Measurements from ENCODE around the gene PADI4.

PADI4 gene

GRCh38 chr1:17412093-17412870, 104.3 kb downstream of the PADI4 start:
- Histone ChIP-seq H3K9me3 (ENCODE audit: control insufficient read depth, insufficient read depth, low read length) (no peaks in the 10 kb centered on the region), H3K27ac (ENCODE audit: low read depth, low read length) (no peak overlapping the region), H3K36me3 (ENCODE audit: control insufficient read depth, insufficient read depth, low read length) (peaks cover 99% of the 10 kb centered on the region), H3K27me3 (ENCODE audit: control insufficient read depth, insufficient read depth, low read length) (no peaks in the 10 kb centered on the region), H3K4me1 (ENCODE audit: control insufficient read depth, insufficient read depth, low read length) (no peaks in the 10 kb centered on the region; the same call in 1 of the 2 replicates), H3K9ac (ENCODE audit: low read depth, low read length) (no peak overlapping the region), H3K4me3 (ENCODE audit: low read depth, low read length) (no peak overlapping the region)

Measured in HUES48 (cell line).